Naive thymus-derived CD4-positive, alpha-beta T cell (primary cell): ENCODE data around the gene CCDC71. TPM values are rescaled to one million over a fixed set of nuclear protein-coding genes. Genes with fewer than 3 reads are reported as not detected.

Experiments used
- ATAC-seq: fragments of 150-1000 bp; cut with Tn5 transposase; 2 replicates; pipeline ENCODE4 v1.10.0; 2021; ENCODE audit warnings: mild to moderate bottlenecking, moderate library complexity
- CTCF ChIA-PET: fragments of 350-600 bp; sonication (Branson Sonifier 250); formaldehyde crosslinking; loops from one replicate; lab custom pipeline; 2021; ENCODE audit warnings: antibody characterized with exemption; lab: Charles Lee
- POLR2A ChIA-PET: fragments of 350-600 bp; sonication (Branson Sonifier 250); formaldehyde crosslinking; loops from one replicate; lab custom pipeline; 2021; ENCODE audit warnings: antibody characterized with exemption, inconsistent platforms; lab: Charles Lee
- DNase-seq, 9 donors: peaks; one replicate each; pipeline versions ENCODE4 v3.0.0 to v3.0.0-alpha.2; 2020 to 2022; ENCODE audit warnings: mixed read lengths in 1 of 9
- H3K27ac ChIP-seq: one replicate; pipeline ENCODE4 v1.7.0; 2013; ENCODE audit warnings: mild to moderate bottlenecking, low read depth, low read length, moderate library complexity
- H3K27me3 ChIP-seq, 2 donors: one replicate each; pipeline ENCODE4 v1.7.0; 2013; ENCODE audit warnings: low read length in 2 of 2, mild to moderate bottlenecking in 2 of 2, moderate library complexity in 2 of 2; ENCODE audit not compliant: control insufficient read depth in 2 of 2, insufficient read depth in 2 of 2
- H3K36me3 ChIP-seq, 3 experiments: 1 replicate in 2 of 3; 2 replicates in 1 of 3; pipeline ENCODE4 v1.7.0; 2013; ENCODE audit warnings: low read length in 3 of 3, mild to moderate bottlenecking in 3 of 3, moderate library complexity in 1 of 3; ENCODE audit not compliant: insufficient read depth in 3 of 3, control insufficient read depth in 2 of 3
- H3K4me1 ChIP-seq, 2 donors: one replicate each; pipeline ENCODE4 v1.7.0; 2013; ENCODE audit warnings: low read length in 2 of 2, mild to moderate bottlenecking in 2 of 2, moderate library complexity in 1 of 2; ENCODE audit not compliant: control insufficient read depth in 2 of 2, insufficient read depth in 2 of 2
- H3K4me3 ChIP-seq: 2 replicates; pipeline ENCODE4 v1.7.0; 2013; ENCODE audit warnings: mild to moderate bottlenecking, low read length
- H3K9me3 ChIP-seq, 3 experiments: 1 replicate in 2 of 3; 2 replicates in 1 of 3; pipeline ENCODE4 v1.7.0; 2013; ENCODE audit warnings: low read length in 3 of 3; ENCODE audit not compliant: control insufficient read depth in 2 of 3
- H3K27ac Mint-ChIP-seq, 9 donors: one replicate each; pipeline ENCODE4 v1.8.0; 2020 to 2022; ENCODE audit warnings: mixed read lengths in 9 of 9, mild to moderate bottlenecking in 8 of 9, moderate library complexity in 5 of 9, inconsistent platforms in 2 of 9
- H3K27me3 Mint-ChIP-seq, 5 donors: one replicate each; pipeline ENCODE4 v1.8.0; 2021 to 2022; ENCODE audit warnings: mixed read lengths in 5 of 5, mild to moderate bottlenecking in 1 of 5
- H3K36me3 Mint-ChIP-seq, 5 donors: one replicate each; pipeline ENCODE4 v1.8.0; 2020 to 2022; ENCODE audit warnings: mixed read lengths in 5 of 5, mild to moderate bottlenecking in 3 of 5, inconsistent platforms in 1 of 5
- H3K4me1 Mint-ChIP-seq, 7 donors: one replicate each; pipeline ENCODE4 v1.8.0; 2020 to 2022; ENCODE audit warnings: mixed read lengths in 7 of 7, mild to moderate bottlenecking in 3 of 7, inconsistent platforms in 1 of 7
- H3K4me3 Mint-ChIP-seq, 10 donors: one replicate each; pipeline ENCODE4 v1.8.0; 2020 to 2022; ENCODE audit warnings: mild to moderate bottlenecking in 10 of 10, mixed read lengths in 10 of 10, moderate library complexity in 6 of 10, inconsistent platforms in 2 of 10
- H3K9me3 Mint-ChIP-seq, 11 donors: one replicate each; pipeline ENCODE4 v1.8.0; 2020 to 2022; ENCODE audit warnings: mixed read lengths in 11 of 11, mild to moderate bottlenecking in 4 of 11, inconsistent platforms in 1 of 11, moderate library complexity in 1 of 11
- intact Hi-C, 2 donors: fragments of 100-400 bp; cut with micrococcal nuclease; formaldehyde crosslinking; loops; one replicate each; pipeline ENCODE4 v1.15.1; 2023
- polyA plus RNA-seq, 2 donors: library from polyadenylated mRNA; unstranded; fragments of 300-500 nt; fragmentation: Illumina TruSeq; gene quantifications; one replicate each; pipeline ENCODE4 v1.2.3, GENCODE V29; 2021
- total RNA-seq, 6 experiments: library from RNA in 5 of 6; stranded (reverse) in 5 of 6; gene quantifications; 1 replicate in 5 of 6; 2 replicates in 1 of 6; pipeline ENCODE4 v1.2.3 and lab custom pipeline; 2021 to 2026

CCDC71 gene
- total RNA-seq (10 to 100 TPM; 16.5 to 39.5 (median 26.3) TPM), polyA plus RNA-seq (1 to 10 TPM; 2.0 to 2.3 TPM), total RNA-seq (lab: John Stamatoyannopoulos, UW) (12.9 reads per million, percentile 41 among the genes with 10 or more reads in this experiment)

GRCh38 chr3:49165771-49166751 is at the start of gene CCDC71:
Gene CCDC71 (minus strand): TSS chr3:49166331. CDS start chr3:49164208, 2,123 bp downstream.
- ChIA-PET POLR2A (interaction anchor here (1.0 to 3.8 kb wide), 11 partner anchors 45 to 1341 kb away, joined by 3 to 20 read pairs (median 5); partner anchors contain the start of genes DALRD3, QRICH1, USP19 and USP4), CTCF (interaction anchor here (0.6 to 1.8 kb wide), 3 partner anchors 13 to 263 kb away, joined by 3 to 6 read pairs (median 5); partner anchors contain the start of genes NICN1 and QRICH1)
- intact Hi-C loops, result loop anchor here (1.0 to 5.0 kb wide), 6 partner anchors 45 to 609 kb away; partner anchors contain the start of genes QRICH1 (in 2 of the 2), USP19 (in 2 of the 2), PFKFB4 (in 1 of the 2) and QARS1 (in 1 of the 2)

GRCh38 chr3:49213998-49214397 is 47.9 kb upstream of the CCDC71 start:
- H3K27me3 ChIP-seq, result no peaks in the 10 kb centered on the region
- no peak overlapping the region for H3K27ac ChIP-seq
- ChIA-PET CTCF (interaction anchor here (1.1 kb wide), 1 partner anchor 9 kb away, joined by 5 read pairs; no protein-coding TSS in a partner anchor), POLR2A (no interaction called here)
- Mint-ChIP-seq H3K36me3 (no peaks in the 10 kb centered on the region), H3K27ac (no peak overlapping the region), H3K27me3 (no peaks in the 10 kb centered on the region), H3K4me1 (peaks cover 0 to 3% (median 0%) of the 10 kb centered on the region in 7 donors), H3K4me3 (no peak overlapping the region), H3K9me3 (peaks cover 0 to 16% (median 0%) of the 10 kb centered on the region in 11 donors)
- H3K4me3 ChIP-seq, result no peak overlapping the region
- H3K36me3 ChIP-seq, result no peaks in the 10 kb centered on the region
- H3K9me3 ChIP-seq, result no peaks in the 10 kb centered on the region
- ATAC-seq, result no peak
- no peaks in the 10 kb centered on the region for H3K4me1 ChIP-seq
- DNase-seq, result no peak
- intact Hi-C loops, result no loop called here

More at GRCh38 chr3:49165771-49166751, at the start of gene CCDC71:
- peak; percentile 85 for ATAC-seq
- Mint-ChIP-seq H3K27ac (peak within 1 kb of the TSS; percentile 87 to 96 (median 93)), H3K4me3 (peak within 1 kb of the TSS; percentile 89 to 96 (median 92)), H3K27me3 (no peaks in the 10 kb centered on the region), H3K36me3 (peaks cover 0 to 20% (median 5%) of the 10 kb centered on the region in 5 donors), H3K9me3 (peaks cover 0 to 4% (median 0%) of the 10 kb centered on the region in 11 donors), H3K4me1 (peaks cover 16 to 51% (median 42%) of the 10 kb centered on the region in 7 donors)
- H3K36me3 ChIP-seq, result peaks cover 0 to 29% (median 0%) of the 10 kb centered on the region in 3 experiments
- no peaks in the 10 kb centered on the region for H3K27me3 ChIP-seq
- H3K9me3 ChIP-seq, result no peaks in the 10 kb centered on the region
- peak; percentile 63 to 82 (median 72) for DNase-seq
- peak within 1 kb of the TSS; percentile 79 for H3K27ac ChIP-seq
- H3K4me1 ChIP-seq, result peaks cover 16 to 29% of the 10 kb centered on the region in 2 donors
- peak within 1 kb of the TSS; percentile 58 for H3K4me3 ChIP-seq

- ChIA-PET POLR2A (no interaction called here), CTCF (no interaction called here)
- H3K36me3 ChIP-seq, result no peaks in the 10 kb centered on the region
- H3K27ac ChIP-seq, result no peak overlapping the region
- H3K27ac Mint-ChIP-seq, result no peak overlapping the region
- ATAC-seq, result no peak
- no peaks in the 10 kb centered on the region for H3K36me3 Mint-ChIP-seq
- H3K27me3 Mint-ChIP-seq, result no peaks in the 10 kb centered on the region
- DNase-seq, result no peak
- no peak overlapping the region for H3K4me3 ChIP-seq
- no peak overlapping the region for H3K4me3 Mint-ChIP-seq
- no peaks in the 10 kb centered on the region for H3K4me1 ChIP-seq
- peaks cover 0 to 3% (median 0%) of the 10 kb centered on the region in 7 donors for H3K4me1 Mint-ChIP-seq
- H3K9me3 ChIP-seq, result no peaks in the 10 kb centered on the region
- intact Hi-C loops, result no loop called here
- no peaks in the 10 kb centered on the region for H3K27me3 ChIP-seq
- peaks cover 0 to 16% (median 0%) of the 10 kb centered on the region in 11 donors for H3K9me3 Mint-ChIP-seq
Measured at GRCh38 chr3:49213541-49213943, 47.4 kb upstream of the CCDC71 start.

- ChIA-PET POLR2A (no interaction called here), CTCF (interaction anchor here (0.6 kb wide), 1 partner anchor 409 kb away, joined by 4 read pairs; no protein-coding TSS in a partner anchor)
- Mint-ChIP-seq H3K4me1 (peaks cover 0 to 4% (median 0%) of the 10 kb centered on the region in 7 donors), H3K27me3 (peaks cover 10 to 22% (median 11%) of the 10 kb centered on the region in 5 donors), H3K9me3 (peaks cover 0 to 3% (median 0%) of the 10 kb centered on the region in 11 donors), H3K27ac (no peak overlapping the region), H3K4me3 (no peak overlapping the region), H3K36me3 (peaks cover 0 to 4% (median 0%) of the 10 kb centered on the region in 5 donors)
- DNase-seq, result no peak
- no peaks in the 10 kb centered on the region for H3K36me3 ChIP-seq
- ATAC-seq, result no peak
- intact Hi-C loops, result no loop called here
- H3K27ac ChIP-seq, result no peak overlapping the region
- H3K27me3 ChIP-seq, result no peaks in the 10 kb centered on the region
- no peaks in the 10 kb centered on the region for H3K9me3 ChIP-seq
- H3K4me3 ChIP-seq, result no peak overlapping the region
- no peaks in the 10 kb centered on the region for H3K4me1 ChIP-seq
Measured at GRCh38 chr3:49199900-49200281, 33.8 kb upstream of the CCDC71 start.

- Histone ChIP-seq H3K27ac (no peak overlapping the region), H3K27me3 (no peaks in the 10 kb centered on the region), H3K36me3 (no peaks in the 10 kb centered on the region), H3K9me3 (no peaks in the 10 kb centered on the region), H3K4me3 (no peak overlapping the region), H3K4me1 (no peaks in the 10 kb centered on the region)
- no peak for ATAC-seq
- POLR2A ChIA-PET, result no interaction called here
- peaks cover 0 to 3% (median 0%) of the 10 kb centered on the region in 11 donors for H3K9me3 Mint-ChIP-seq
- peaks cover 0 to 4% (median 0%) of the 10 kb centered on the region in 5 donors for H3K36me3 Mint-ChIP-seq
- CTCF ChIA-PET, result no interaction called here
- H3K4me1 Mint-ChIP-seq, result peaks cover 0 to 4% (median 0%) of the 10 kb centered on the region in 7 donors
- no peak for DNase-seq
- no peak overlapping the region for H3K27ac Mint-ChIP-seq
- H3K27me3 Mint-ChIP-seq, result peaks cover 10 to 20% (median 11%) of the 10 kb centered on the region in 5 donors
- intact Hi-C loops, result no loop called here
- H3K4me3 Mint-ChIP-seq, result no peak overlapping the region
Measured at GRCh38 chr3:49199239-49199899, 33.2 kb upstream of the CCDC71 start.

GRCh38 chr3:49198611-49199230 is 32.6 kb upstream of the CCDC71 start:
- ChIA-PET CTCF (no interaction called here), POLR2A (no interaction called here)
- Histone ChIP-seq H3K27me3 (no peaks in the 10 kb centered on the region), H3K9me3 (no peaks in the 10 kb centered on the region), H3K36me3 (no peaks in the 10 kb centered on the region), H3K4me3 (no peak overlapping the region), H3K4me1 (no peaks in the 10 kb centered on the region), H3K27ac (no peak overlapping the region)
- Mint-ChIP-seq H3K4me3 (no peak overlapping the region), H3K4me1 (peaks cover 0 to 4% (median 0%) of the 10 kb centered on the region in 7 donors), H3K27me3 (peaks cover 8 to 20% (median 11%) of the 10 kb centered on the region in 5 donors), H3K27ac (no peak overlapping the region), H3K9me3 (peaks cover 0 to 3% (median 0%) of the 10 kb centered on the region in 11 donors), H3K36me3 (peaks cover 0 to 4% (median 0%) of the 10 kb centered on the region in 5 donors)
- intact Hi-C loops, result no loop called here
- ATAC-seq (no peak), DNase-seq (no peak)
